OCI-LY1 (cell line): ENCODE measurements around the gene HDAC8.

Experiments
- CTCF ChIP-seq: fragments of 200-600 bp; sonication (generic), shearing (Covaris generic); IDR thresholded peaks from 2 replicates; pipeline ENCODE4 v1.5.1; 2017; ENCODE audit warnings: mild to moderate bottlenecking, antibody characterized with exemption, low read length, moderate library complexity, mixed read lengths
- EZH2 ChIP-seq: fragments of 200-600 bp; sonication (generic), shearing (Covaris generic); IDR thresholded peaks from 2 replicates; pipeline ENCODE4 v1.8.0; 2017; ENCODE audit warnings: borderline replicate concordance, mixed run types, mild to moderate bottlenecking, antibody characterized with exemption, low read length, moderate library complexity, mixed read lengths

- TF ChIP-seq CTCF (no peak), EZH2 (no peak)
Observed at GRCh38 chrX:72308209-72308565, 264.5 kb downstream of the HDAC8 start.
